Suprapubic skin (tissue), 4 donors: ENCODE data around the gene IL12B.

Experiments
- CTCF ChIP-seq, 2 donors: fragments of 200-600 bp in 1 of 2; fragments of 450-650 bp in 1 of 2; sonication (generic) in 1 of 2; IDR thresholded peaks; one replicate each; pipeline ENCODE4 v1.5.1; 2016 to 2019; ENCODE audit warnings: antibody characterized with exemption in 2 of 2, mild to moderate bottlenecking in 1 of 2, moderate library complexity in 1 of 2
- EP300 ChIP-seq: sonication (generic); formaldehyde crosslinking; IDR thresholded peaks from one replicate; pipeline ENCODE4 v1.6.1; 2017; ENCODE audit warnings: antibody characterized with exemption
- POLR2A ChIP-seq, 2 donors: fragments of 450-650 bp; IDR thresholded peaks; one replicate each; pipeline ENCODE4 v1.6.1; 2017; ENCODE audit warnings: antibody characterized with exemption in 2 of 2, mild to moderate bottlenecking in 2 of 2, moderate library complexity in 2 of 2
- POLR2AphosphoS5 ChIP-seq, 3 donors: sonication (generic); formaldehyde crosslinking; IDR thresholded peaks; one replicate each; pipeline ENCODE4 v1.6.1; 2017; ENCODE audit warnings: antibody characterized with exemption in 3 of 3

- no peak for TF ChIP-seq POLR2A (IDR thresholded peaks at IDR 0.05)
- TF ChIP-seq POLR2AphosphoS5 (IDR thresholded peaks at IDR 0.05) = no peak
- TF ChIP-seq CTCF (IDR thresholded peaks at IDR 0.05) = no peak
- TF ChIP-seq EP300 = no peak
These were observed 13.2 kb upstream of the IL12B start for GRCh38 chr5:159343295-159344094.
